ENCODE measurements around the gene TNIP2.
A peak's percentile ranks its signal among the peaks of the same experiment; 100 is the strongest.
"Not testable (repeated sequence)": the region's sequence is repeated elsewhere in the genome, so short reads cannot be mapped to it uniquely, and the experiment has no call there.

The TNIP2 gene

GRCh38 chr4:2743518-2744445, 12.4 kb downstream of the TNIP2 start:
- no peak for DNase-seq (ENCODE audit: low read depth)

GRCh38 chr4:2742823-2743517, 13.2 kb downstream of the TNIP2 start:
- no peak for DNase-seq (ENCODE audit: low read depth)

GRCh38 chr4:2742081-2742822, 13.9 kb downstream of the TNIP2 start:
- DNase-seq (ENCODE audit: low read depth) = no peak

- peak; percentile 59 for DNase-seq (ENCODE audit: low read depth)
These were observed 14.5 kb downstream of the TNIP2 start for GRCh38 chr4:2741626-2742025.

GRCh38 chr4:2738296-2738695, 17.8 kb downstream of the TNIP2 start:
- not testable (repeated sequence) for DNase-seq (ENCODE audit: low read depth)

- DNase-seq (ENCODE audit: low read depth) = no peak
These were observed 20.3 kb downstream of the TNIP2 start for GRCh38 chr4:2735869-2736268.

- no peak for DNase-seq (ENCODE audit: low read depth)
These were observed 21.5 kb downstream of the TNIP2 start for GRCh38 chr4:2734612-2735011.

GRCh38 chr4:2733844-2734574, 22.1 kb downstream of the TNIP2 start:
- no peak for DNase-seq (ENCODE audit: low read depth)

- no peak for DNase-seq (ENCODE audit: low read depth)
These were observed 22.9 kb downstream of the TNIP2 start for GRCh38 chr4:2733001-2733843.

- no peak for DNase-seq (ENCODE audit: low read depth)
These were observed 23.6 kb downstream of the TNIP2 start for GRCh38 chr4:2732526-2732925.

GRCh38 chr4:2731907-2732317, 24.2 kb downstream of the TNIP2 start:
- DNase-seq (ENCODE audit: low read depth) = no peak

GRCh38 chr4:2729533-2729875, 26.6 kb downstream of the TNIP2 start:
- no peak for DNase-seq (ENCODE audit: low read depth)

- DNase-seq (ENCODE audit: low read depth) = no peak
These were observed 27.2 kb downstream of the TNIP2 start for GRCh38 chr4:2728806-2729532.

- DNase-seq (ENCODE audit: low read depth) = no peak
These were observed 27.9 kb downstream of the TNIP2 start for GRCh38 chr4:2728221-2728620.

- not testable (repeated sequence) for DNase-seq (ENCODE audit: low read depth)
These were observed 29.3 kb downstream of the TNIP2 start for GRCh38 chr4:2726881-2727280.

- DNase-seq (ENCODE audit: low read depth) = no peak
These were observed 30.8 kb downstream of the TNIP2 start for GRCh38 chr4:2725380-2725779.

GRCh38 chr4:2723751-2724150, 32.4 kb downstream of the TNIP2 start:
- DNase-seq (ENCODE audit: low read depth) = no peak

- DNase-seq (ENCODE audit: low read depth) = no peak
These were observed 34.1 kb downstream of the TNIP2 start for GRCh38 chr4:2722033-2722432.

- no peak for DNase-seq (ENCODE audit: low read depth)
These were observed 34.5 kb downstream of the TNIP2 start for GRCh38 chr4:2721586-2721985.

- no peak for DNase-seq (ENCODE audit: low read depth)
These were observed 39.9 kb downstream of the TNIP2 start for GRCh38 chr4:2716236-2716635.

Measured in iris pigment epithelial cell (primary cell).